K562 (cell line): ENCODE data around the gene CASTOR1. TPM values are rescaled to one million over a fixed set of nuclear protein-coding genes. Genes with fewer than 3 reads are reported as not detected.

Source experiments
- ATAC-seq: fragments of 200-7000 bp; cut with Tn5 transposase; 3 replicates; pipeline ENCODE4 v1.9.1; 2020; ENCODE audit warnings: moderate library complexity
- BruUV-seq: library from RNA; stranded (reverse); fragments of 400-500 nt; replicated peaks from 2 replicates; lab custom pipeline; 2021; lab: Mats Ljungman, UMichigan
- CTCF ChIA-PET: fragments of 300-600 bp; formaldehyde crosslinking; extraction: SDS; loops from one replicate; lab custom pipeline; 2021; ENCODE audit warnings: low intra/inter-chr PET ratio; lab: Yijun Ruan, JAX
- POLR2A ChIA-PET: fragments of 300-600, 350-650 bp; sonication (Branson Sonifier 250); formaldehyde crosslinking; extraction: SDS; loops from one replicate; lab custom pipeline; 2021; ENCODE audit warnings: antibody characterized with exemption, inconsistent platforms; lab: Yijun Ruan, JAX
- DNase-seq, 4 experiments: peaks; one replicate each; pipeline versions ENCODE4 v3.0.0 to v3.0.0-alpha.2; 2011 to 2018; ENCODE audit warnings: low spot score in 3 of 4, mixed read lengths in 3 of 4; ENCODE audit errors: extremely low read depth in 1 of 4
- FAIRE-seq: peaks from 2 replicates; lab custom pipeline; 2011; peaks lifted over from hg19 to GRCh38; lab: Jason Lieb, UNC
- H2AFZ ChIP-seq: 2 replicates; pipeline ENCODE4 v1.6.0; 2011; ENCODE audit warnings: low read depth, low read length, control low read depth, inconsistent platforms
- H3K27ac ChIP-seq: fragments of 200-600 bp; 3 replicates; pipeline ENCODE4 v1.8.0; 2011; ENCODE audit warnings: low read depth, mild to moderate bottlenecking, control low read depth, inconsistent platforms, low read length, moderate library complexity, mixed read lengths; ENCODE audit errors: extremely low read depth
- H3K27me3 ChIP-seq, 2 experiments: fragments of 300-600 bp in 1 of 2; 2 replicates in 1 of 2; 3 replicates in 1 of 2; pipeline versions ENCODE4 v1.6.0 to v1.8.0; 2011; ENCODE audit warnings: inconsistent platforms in 2 of 2, low read length in 2 of 2, mild to moderate bottlenecking in 1 of 2, mixed read lengths in 1 of 2, moderate library complexity in 1 of 2; ENCODE audit not compliant: control insufficient read depth in 2 of 2, insufficient read depth in 2 of 2
- H3K36me3 ChIP-seq: fragments of 300-600 bp; 3 replicates; pipeline ENCODE4 v1.8.0; 2011; ENCODE audit warnings: mild to moderate bottlenecking, low read length, inconsistent platforms; ENCODE audit not compliant: control insufficient read depth, insufficient read depth
- H3K4me1 ChIP-seq, 2 experiments: fragments of 200-600 bp in 1 of 2; replicated peaks in 1 of 2; 2 replicates in 1 of 2; 3 replicates in 1 of 2; pipeline versions ENCODE4 v1.5.1 to v1.8.0; 2011; ENCODE audit warnings: inconsistent platforms in 2 of 2, low read length in 2 of 2, mild to moderate bottlenecking in 1 of 2, mixed read lengths in 1 of 2, moderate library complexity in 1 of 2; ENCODE audit not compliant: control insufficient read depth in 2 of 2, insufficient read depth in 2 of 2
- H3K4me2 ChIP-seq: 2 replicates; pipeline ENCODE4 v1.6.1; 2011; ENCODE audit warnings: low read length, control low read depth, inconsistent platforms, mixed read lengths; ENCODE audit not compliant: insufficient read depth
- H3K4me3 ChIP-seq: fragments of 200-600 bp; sonication (generic), shearing (Covaris generic); 2 replicates; pipeline ENCODE4 v1.5.1; 2016; ENCODE audit warnings: control low read depth, inconsistent platforms
- H3K79me2 ChIP-seq: fragments of 200-600 bp; 3 replicates; pipeline ENCODE4 v1.8.0; 2011; ENCODE audit warnings: low read length, inconsistent platforms; ENCODE audit not compliant: control insufficient read depth, insufficient read depth
- H3K9ac ChIP-seq, 2 experiments: 2 replicates each; pipeline versions ENCODE4 v1.6.0 to v1.6.1; 2011; ENCODE audit warnings: low read depth in 2 of 2, low read length in 2 of 2, control low read depth in 1 of 2, inconsistent platforms in 1 of 2, mild to moderate bottlenecking in 1 of 2, mixed read lengths in 1 of 2; ENCODE audit not compliant: insufficient read depth in 1 of 2
- H3K9me1 ChIP-seq: one replicate; pipeline ENCODE4 v1.6.0; 2011; ENCODE audit warnings: inconsistent platforms, mild to moderate bottlenecking, low read length, moderate library complexity; ENCODE audit not compliant: control insufficient read depth, insufficient read depth
- H3K9me3 ChIP-seq: replicated peaks from 2 replicates; pipeline ENCODE4 v1.5.1; 2011; ENCODE audit warnings: low read depth, low read length, inconsistent platforms; ENCODE audit not compliant: control insufficient read depth, insufficient read depth
- H4K20me1 ChIP-seq: replicated peaks from 2 replicates; pipeline ENCODE4 v1.6.1; 2011; ENCODE audit warnings: low read length, inconsistent platforms, mixed read lengths; ENCODE audit not compliant: control insufficient read depth, insufficient read depth
- ARID3B ChIP-seq: fragments of 250-450 bp; sonication (Bioruptor Pico); IDR thresholded peaks from 2 replicates; pipeline ENCODE4 v1.4.0; 2020; ENCODE audit warnings: borderline replicate concordance
- CEBPG ChIP-seq, 3 experiments: fragments of 200-800 bp in 1 of 3; sonication (Bioruptor generic) in 1 of 3; sonication (generic) in 1 of 3; formaldehyde crosslinking in 1 of 3; IDR thresholded peaks in 2 of 3; conservative IDR thresholded peaks in 1 of 3; 2 replicates each; pipeline versions ENCODE4 v1.6.1 to v1.8.0; 2016 to 2022; ENCODE audit warnings: missing compliant biosample characterization in 2 of 3, missing genetic modification characterization in 2 of 3, mild to moderate bottlenecking in 1 of 3, missing genetic modification reagents in 1 of 3
- CXXC5 ChIP-seq: fragments of 250-450 bp; sonication (Bioruptor Pico); IDR thresholded peaks from 2 replicates; pipeline ENCODE4 v1.8.0; 2022; ENCODE audit warnings: inconsistent platforms, mild to moderate bottlenecking, moderate library complexity
- ELK3 ChIP-seq: fragments of 450-650 bp; formaldehyde crosslinking; IDR thresholded peaks from 2 replicates; pipeline ENCODE4 v1.4.0; 2020; ENCODE audit warnings: mild to moderate bottlenecking
- GTF2E2 ChIP-seq: fragments of 200-800 bp; sonication (Bioruptor generic); IDR thresholded peaks from 2 replicates; pipeline ENCODE4 v1.6.1; 2016; ENCODE audit warnings: missing genetic modification characterization, missing compliant biosample characterization
- L3MBTL2 ChIP-seq: fragments of 450-650 bp; IDR thresholded peaks from 2 replicates; pipeline ENCODE4 v1.6.1; 2016; ENCODE audit warnings: mild to moderate bottlenecking, moderate library complexity
- NCOA6 ChIP-seq: fragments of 450-650 bp; IDR thresholded peaks from 2 replicates; pipeline ENCODE4 v1.6.1; 2017; ENCODE audit warnings: mild to moderate bottlenecking
- POLR2A ChIP-seq: fragments of 450-650 bp; conservative IDR thresholded peaks from 2 replicates; pipeline ENCODE4 v1.6.1; 2016
- XRCC4 ChIP-seq: IDR thresholded peaks from one replicate; pipeline ENCODE4 v1.6.1; 2011; ENCODE audit not compliant: insufficient read depth, insufficient read length; ENCODE audit errors: extremely low read depth
- YBX1 ChIP-seq: fragments of 450-650 bp; IDR thresholded peaks from 2 replicates; pipeline ENCODE4 v1.7.1; 2016; ENCODE audit warnings: mild to moderate bottlenecking
- ZBTB5 ChIP-seq: fragments of 450-650 bp; IDR thresholded peaks from 2 replicates; pipeline ENCODE4 v1.6.1; 2017; ENCODE audit warnings: antibody characterized with exemption
- ZNF445 ChIP-seq: fragments of 250-450 bp; sonication (Bioruptor Pico); IDR thresholded peaks from 2 replicates; pipeline ENCODE4 v1.4.0; 2020; ENCODE audit warnings: low read depth, mild to moderate bottlenecking, moderate library complexity
- WGBS: fragments of 100-300 bp; shearing (Covaris generic); methylation state at CpG from one replicate; pipeline ENCODE4 v1.1.6; 2016; ENCODE audit warnings: low coverage, mixed read lengths; ENCODE audit not compliant: insufficient coverage; ENCODE audit errors: missing lambda C conversion rate; 5-methylcytosine and 5-hydroxymethylcytosine counted together
- in situ Hi-C: fragments of 300-500 bp; cut with MboI; formaldehyde crosslinking; loops from 4 replicates; pipeline ENCODE4 v1.15.0; 2018; ENCODE audit warnings: inconsistent platforms, mixed read lengths
- intact Hi-C: fragments of 100-400 bp; cut with micrococcal nuclease; formaldehyde crosslinking; loops from 2 replicates; pipeline ENCODE4 v1.14.2; 2022
- polyA plus RNA-seq, 8 experiments: library from polyadenylated mRNA; depleted of rRNA in 4 of 8; stranded (reverse) in 5 of 8; unstranded in 3 of 8; fragments of >200 nt; fragmentation: Nextera tagmentation in 2 of 8; fragmentation: Illumina TruSeq in 1 of 8; extraction: Ambion mirVana in 2 of 8; extraction: Trizol in 1 of 8; gene quantifications; 2 replicates each; pipeline versions ENCODE4 v1.2.1 to v1.2.3, GENCODE V29; 2011 to 2014; ENCODE audit warnings: inconsistent platforms in 1 of 8, missing spikeins in 1 of 8
- total RNA-seq, 7 experiments: library from RNA; depleted of rRNA in 6 of 7; stranded (reverse); fragments of >200 nt in 6 of 7; fragmentation: Illumina TruSeq in 2 of 7; extraction: Trizol in 2 of 7; gene quantifications; 2 replicates each; pipeline versions ENCODE4 v1.2.1 to v1.2.3, GENCODE V29; 2011 to 2021; ENCODE audit warnings: low replicate concordance in 1 of 7

The CASTOR1 gene
- total and polyA plus RNA-seq, 9 of the 15 experiments (the other 6 are each of a cell fraction or from before 2014, with no cell fraction given), result 0.35 to 2.6 (median 1.1) TPM

GRCh38 chr22:30280505-30280904 is 8.8 kb downstream of the CASTOR1 start:
- no peak for FAIRE-seq
- H3K27ac ChIP-seq, result no peak overlapping the region

GRCh38 chr22:30279932-30280331 is 9.4 kb downstream of the CASTOR1 start:
- WGBS, result 30% methylated on average over 4 of the region's 5 CpGs
- no TSS peak for BruUV-seq
- POLR2A ChIA-PET, result interaction anchor here (0.5 kb wide), 1 partner anchor 142 kb away, joined by 3 read pairs; no protein-coding TSS in a partner anchor
- no peak for TF ChIP-seq NCOA6
- TF ChIP-seq GTF2E2 (tag), result no peak
- no peak for TF ChIP-seq ZNF445
- TF ChIP-seq CXXC5 (CRISPR knock-in tag), result no peak
- TF ChIP-seq ARID3B (CRISPR knock-in tag), result no peak
- TF ChIP-seq L3MBTL2, result no peak
- TF ChIP-seq ELK3, result no peak
- no peak for TF ChIP-seq ZBTB5
- no peak for TF ChIP-seq CEBPG (CRISPR knock-in tag; IDR thresholded peaks at IDR 0.05)
- no peak for TF ChIP-seq CEBPG (tag; conservative IDR thresholded peaks at IDR 0.05 in 1 of 2, IDR thresholded peaks at IDR 0.05 in 1 of 2)

More at GRCh38 chr22:30280505-30280904, 8.8 kb downstream of the CASTOR1 start:
- H3K4me1 ChIP-seq, result peaks cover 5 to 38% of the 10 kb centered on the region in 2 experiments; a peak in 4 of 5 replicates
- in situ Hi-C loops, result loop anchor here (5.0 to 10.0 kb wide), 3 partner anchors 97 to 324 kb away; partner anchors contain the start of gene TCN2
- no peaks in the 10 kb centered on the region for H4K20me1 ChIP-seq
- intact Hi-C loops, result no loop called here
- ATAC-seq, result no peak
- no peak overlapping the region for H3K4me2 ChIP-seq
- TF ChIP-seq POLR2A (no peak), YBX1 (no peak), XRCC4 (no peak)
- WGBS, result 28% methylated on average over 8 of the region's 8 CpGs
- ChIA-PET CTCF (interaction anchor here (0.6 kb wide), 1 partner anchor 161 kb away, joined by 3 read pairs; no protein-coding TSS in a partner anchor), POLR2A (no interaction called here)
- no peak overlapping the region; a peak in 1 of 4 replicates for H3K9ac ChIP-seq
- no peaks in the 10 kb centered on the region for H3K9me1 ChIP-seq
- no peak for DNase-seq
- H2AFZ ChIP-seq, result no peak overlapping the region
- no TSS peak for BruUV-seq
- no peak overlapping the region for H3K4me3 ChIP-seq
- H3K36me3 ChIP-seq, result no peaks in the 10 kb centered on the region
- H3K79me2 ChIP-seq, result no peaks in the 10 kb centered on the region
- H3K9me3 ChIP-seq, result no peaks in the 10 kb centered on the region
- no peaks in the 10 kb centered on the region; a peak in 1 of 5 replicates for H3K27me3 ChIP-seq

More at GRCh38 chr22:30279932-30280331, 9.4 kb downstream of the CASTOR1 start:
- intact Hi-C loops (no loop called here), in situ Hi-C loops (loop anchor here (5.0 to 10.0 kb wide), 3 partner anchors 97 to 325 kb away; partner anchors contain the start of gene TCN2)
- peaks cover 5 to 33% of the 10 kb centered on the region in 2 experiments; a peak in 4 of 5 replicates for H3K4me1 ChIP-seq
- H3K9me3 ChIP-seq, result no peaks in the 10 kb centered on the region
- no peak overlapping the region for H3K9ac ChIP-seq
- H3K4me3 ChIP-seq, result no peak overlapping the region
- CTCF ChIA-PET, result no interaction called here
- H3K27ac ChIP-seq, result no peak overlapping the region
- DNase-seq (no peak), FAIRE-seq (peak; percentile 11), ATAC-seq (no peak)
- no peak overlapping the region for H3K4me2 ChIP-seq
- H2AFZ ChIP-seq, result no peak overlapping the region
- H3K27me3 ChIP-seq, result no peaks in the 10 kb centered on the region; a peak in 1 of 5 replicates
- H3K79me2 ChIP-seq, result no peaks in the 10 kb centered on the region
- no peaks in the 10 kb centered on the region for H4K20me1 ChIP-seq
- H3K9me1 ChIP-seq, result no peaks in the 10 kb centered on the region
- H3K36me3 ChIP-seq, result no peaks in the 10 kb centered on the region
